Erythroblast (primary cell): Measurements from ENCODE around the gene ZNF853.

Experiments
- DNase-seq, 2 experiments: peaks; one replicate each; lab custom pipeline; 2025; lab: John Stamatoyannopoulos, UW
- GATA1 ChIP-seq: IDR thresholded peaks from 2 replicates; pipeline ENCODE4 v1.6.1; 2011; ENCODE audit warnings: low read depth, mild to moderate bottlenecking, control low read depth, low read length, moderate library complexity
- POLR2A ChIP-seq: IDR thresholded peaks from 2 replicates; pipeline ENCODE4 v1.6.1; 2011; ENCODE audit warnings: mild to moderate bottlenecking, low read length

The ZNF853 gene

GRCh38 chr7:6614953-6615722 is at the start of gene ZNF853:
TSS of gene ZNF853 (plus strand) at chr7:6615610. CDS start at chr7:6616175, 565 bp downstream.
- TF ChIP-seq GATA1, result no peak
- TF ChIP-seq POLR2A, result no peak
- no peak for DNase-seq

- TF ChIP-seq GATA1 (no peak), POLR2A (no peak)
Observed at GRCh38 chr7:6565655-6566054, 49.8 kb upstream of the ZNF853 start.

GRCh38 chr7:6567886-6568285 is 47.5 kb upstream of the ZNF853 start:
- DNase-seq, result no peak
- TF ChIP-seq GATA1, result no peak
- no peak for TF ChIP-seq POLR2A

More at GRCh38 chr7:6565655-6566054, 49.8 kb upstream of the ZNF853 start:
- no peak for DNase-seq

GRCh38 chr7:6571160-6571779 is 44.1 kb upstream of the ZNF853 start:
- TF ChIP-seq GATA1 (no peak), POLR2A (no peak)
- no peak for DNase-seq

- TF ChIP-seq GATA1 (no peak), POLR2A (no peak)
- no peak for DNase-seq
Observed at GRCh38 chr7:6575281-6576023, 40.0 kb upstream of the ZNF853 start.

GRCh38 chr7:6576024-6576866 is 39.2 kb upstream of the ZNF853 start:
- DNase-seq, result peak in 1 of 2 experiments; percentile 57
- TF ChIP-seq POLR2A, result no peak
- TF ChIP-seq GATA1, result no peak

- DNase-seq, result peak; percentile 58
Observed at GRCh38 chr7:6576867-6577368, 38.5 kb upstream of the ZNF853 start.

GRCh38 chr7:6577369-6578113 is 37.9 kb upstream of the ZNF853 start, which contains the start of gene ZDHHC4:
TSS of gene ZDHHC4 (plus strand) at chr7:6577454. CDS start at chr7:6580562, 3,108 bp downstream.
- peak; percentile 97 for TF ChIP-seq POLR2A
- TF ChIP-seq GATA1, result no peak
- DNase-seq, result peak; percentile 93 to 94

- TF ChIP-seq POLR2A (no peak), GATA1 (no peak)
- peak in 1 of 2 experiments; percentile 40 for DNase-seq
Observed at GRCh38 chr7:6578114-6579084, 37.0 kb upstream of the ZNF853 start.

GRCh38 chr7:6579446-6579845 is 36.0 kb upstream of the ZNF853 start:
- TF ChIP-seq POLR2A (no peak), GATA1 (no peak)
- no peak for DNase-seq

- peak in 1 of 2 experiments; percentile 50 for DNase-seq
Observed at GRCh38 chr7:6585746-6586432, 29.5 kb upstream of the ZNF853 start.
